C4-2B (cell line): ENCODE measurements around the gene TMEM121.
A peak's percentile ranks its signal among the peaks of the same experiment; 100 is the strongest.

ENCODE experiments used
- H3K27ac ChIP-seq: fragments of 450-650 bp; 2 replicates; pipeline ENCODE4 v1.5.1; 2017
- ZFX ChIP-seq: fragments of 450-650 bp; IDR thresholded peaks from 2 replicates; pipeline ENCODE4 v1.6.1; 2017
- TF ChIP-seq, protein P1 (sequence below): fragments of 450-650 bp; conservative IDR thresholded peaks from 2 replicates; pipeline ENCODE4 v1.5.1; 2017; ENCODE audit warnings: mild to moderate bottlenecking

TMEM121 gene

DNA sequence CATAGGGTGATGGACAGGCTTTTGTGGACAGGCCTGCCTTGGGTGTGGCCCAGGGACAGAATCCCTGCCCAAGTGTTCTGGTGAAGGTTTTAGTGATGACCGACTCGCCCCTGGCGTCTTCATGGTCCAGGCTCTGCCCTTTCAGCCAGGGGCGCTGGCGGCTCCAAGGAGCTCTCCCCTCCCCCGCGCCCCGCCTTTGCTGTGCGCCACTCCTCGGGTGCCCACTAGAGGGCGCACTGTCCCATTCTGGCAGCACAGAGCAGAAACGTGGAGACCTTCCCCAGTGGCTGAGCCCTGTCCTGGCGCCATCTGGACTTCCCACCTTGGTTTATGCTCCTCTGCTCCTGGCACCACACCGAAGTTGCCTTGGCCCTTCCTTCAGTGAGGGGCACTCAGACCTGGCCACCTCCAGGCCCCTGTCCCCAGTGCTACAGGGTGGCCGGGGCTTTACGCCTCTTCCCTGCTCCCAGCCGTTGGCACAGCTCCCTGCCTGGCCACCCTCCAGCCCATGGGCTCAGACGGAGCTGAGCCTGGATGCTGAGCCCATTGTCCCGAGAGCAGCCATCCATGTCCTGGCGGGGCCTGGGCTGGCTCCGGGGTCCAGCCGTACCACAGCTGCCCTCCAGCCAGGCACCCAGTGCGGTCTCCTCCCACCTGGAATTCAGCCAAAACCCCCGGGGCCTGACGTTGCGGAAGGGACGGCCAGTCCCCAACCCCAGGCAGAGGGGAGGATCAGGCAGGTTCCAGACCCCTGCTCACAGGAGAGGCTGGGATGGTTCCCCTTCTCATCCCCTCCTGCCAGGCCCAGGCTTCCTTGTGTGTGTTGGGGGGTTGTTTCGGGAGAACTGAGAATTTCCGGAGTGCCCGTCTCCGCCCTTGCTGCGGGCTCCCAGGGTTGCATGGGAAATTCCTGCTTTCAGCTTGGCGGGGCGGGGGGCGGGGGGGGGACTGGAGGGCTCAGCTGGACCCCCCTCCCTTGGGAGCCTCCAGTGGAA is 45.3 kb upstream of the TMEM121 start:
- H3K27ac ChIP-seq, result peak overlapping the region; percentile 91
- TF ChIP-seq, protein P1, sequence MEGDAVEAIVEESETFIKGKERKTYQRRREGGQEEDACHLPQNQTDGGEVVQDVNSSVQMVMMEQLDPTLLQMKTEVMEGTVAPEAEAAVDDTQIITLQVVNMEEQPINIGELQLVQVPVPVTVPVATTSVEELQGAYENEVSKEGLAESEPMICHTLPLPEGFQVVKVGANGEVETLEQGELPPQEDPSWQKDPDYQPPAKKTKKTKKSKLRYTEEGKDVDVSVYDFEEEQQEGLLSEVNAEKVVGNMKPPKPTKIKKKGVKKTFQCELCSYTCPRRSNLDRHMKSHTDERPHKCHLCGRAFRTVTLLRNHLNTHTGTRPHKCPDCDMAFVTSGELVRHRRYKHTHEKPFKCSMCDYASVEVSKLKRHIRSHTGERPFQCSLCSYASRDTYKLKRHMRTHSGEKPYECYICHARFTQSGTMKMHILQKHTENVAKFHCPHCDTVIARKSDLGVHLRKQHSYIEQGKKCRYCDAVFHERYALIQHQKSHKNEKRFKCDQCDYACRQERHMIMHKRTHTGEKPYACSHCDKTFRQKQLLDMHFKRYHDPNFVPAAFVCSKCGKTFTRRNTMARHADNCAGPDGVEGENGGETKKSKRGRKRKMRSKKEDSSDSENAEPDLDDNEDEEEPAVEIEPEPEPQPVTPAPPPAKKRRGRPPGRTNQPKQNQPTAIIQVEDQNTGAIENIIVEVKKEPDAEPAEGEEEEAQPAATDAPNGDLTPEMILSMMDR, result peak; percentile 99
- no peak for TF ChIP-seq ZFX

DNA sequence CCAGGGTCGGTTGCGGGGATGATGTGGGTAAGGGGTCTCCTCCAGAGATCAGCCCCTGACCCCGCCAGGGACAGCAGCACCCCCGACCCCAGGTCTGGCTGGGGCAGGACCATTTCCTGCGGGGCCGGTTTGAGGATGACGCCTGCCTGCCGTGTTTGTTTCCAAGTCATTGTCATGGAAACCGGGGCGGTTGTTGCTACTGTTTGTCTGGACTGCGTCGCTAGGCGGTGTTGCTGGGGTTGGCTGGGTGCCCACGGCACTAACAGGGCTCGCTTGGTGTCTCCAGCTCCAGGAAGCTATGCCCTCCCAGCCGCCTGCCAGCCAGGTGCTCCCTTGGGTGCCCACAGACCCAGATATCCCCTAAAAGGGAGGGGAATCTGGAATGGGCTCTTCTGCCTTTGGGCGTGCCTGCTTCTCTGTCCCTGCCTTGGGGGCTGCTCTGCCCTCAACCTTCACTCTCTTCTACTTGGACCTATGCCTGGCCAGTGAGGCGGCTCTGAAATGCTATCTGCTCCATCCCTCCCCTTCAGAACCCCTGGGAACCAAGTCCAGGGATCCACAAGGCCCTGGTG is 44.4 kb upstream of the TMEM121 start:
- H3K27ac ChIP-seq, result peak overlapping the region; percentile 91

DNA sequence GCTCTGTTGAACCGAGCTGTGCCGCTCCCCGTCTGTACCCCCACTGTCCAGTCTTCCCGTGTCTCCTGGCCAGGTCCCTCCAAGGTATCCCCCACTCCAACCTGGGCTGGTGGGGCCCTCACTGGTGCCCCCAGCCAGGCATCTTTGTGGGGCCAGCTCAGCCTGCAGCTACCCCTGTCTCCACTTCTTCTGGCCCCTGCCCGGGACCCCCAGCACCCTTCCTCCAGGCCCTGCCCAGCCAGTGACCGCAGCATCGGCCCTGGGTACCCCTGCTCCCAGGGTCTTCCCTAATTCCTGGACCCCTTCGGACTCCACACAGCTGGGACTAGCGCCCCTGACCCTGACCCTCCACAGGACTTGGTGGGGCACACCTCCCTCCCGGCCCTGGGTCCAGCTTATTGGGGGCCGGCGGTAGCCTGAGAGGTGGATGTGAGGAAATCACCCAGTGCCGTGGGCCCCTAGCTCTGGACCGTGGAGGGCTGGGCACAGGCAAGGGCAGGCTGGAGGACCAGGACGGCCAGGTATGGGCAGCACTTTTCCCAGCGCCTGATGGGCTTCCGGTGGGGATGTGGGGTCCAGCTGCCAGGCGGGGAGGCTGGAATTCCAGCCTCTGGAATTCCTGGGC is 43.8 kb upstream of the TMEM121 start:
- peak overlapping the region; percentile 91 for H3K27ac ChIP-seq
- no peak for TF ChIP-seq ZFX
- TF ChIP-seq, protein P1, result no peak

More for the DNA sequence above, 44.4 kb upstream of the TMEM121 start:
- TF ChIP-seq, protein P1, result no peak
- no peak for TF ChIP-seq ZFX

DNA sequence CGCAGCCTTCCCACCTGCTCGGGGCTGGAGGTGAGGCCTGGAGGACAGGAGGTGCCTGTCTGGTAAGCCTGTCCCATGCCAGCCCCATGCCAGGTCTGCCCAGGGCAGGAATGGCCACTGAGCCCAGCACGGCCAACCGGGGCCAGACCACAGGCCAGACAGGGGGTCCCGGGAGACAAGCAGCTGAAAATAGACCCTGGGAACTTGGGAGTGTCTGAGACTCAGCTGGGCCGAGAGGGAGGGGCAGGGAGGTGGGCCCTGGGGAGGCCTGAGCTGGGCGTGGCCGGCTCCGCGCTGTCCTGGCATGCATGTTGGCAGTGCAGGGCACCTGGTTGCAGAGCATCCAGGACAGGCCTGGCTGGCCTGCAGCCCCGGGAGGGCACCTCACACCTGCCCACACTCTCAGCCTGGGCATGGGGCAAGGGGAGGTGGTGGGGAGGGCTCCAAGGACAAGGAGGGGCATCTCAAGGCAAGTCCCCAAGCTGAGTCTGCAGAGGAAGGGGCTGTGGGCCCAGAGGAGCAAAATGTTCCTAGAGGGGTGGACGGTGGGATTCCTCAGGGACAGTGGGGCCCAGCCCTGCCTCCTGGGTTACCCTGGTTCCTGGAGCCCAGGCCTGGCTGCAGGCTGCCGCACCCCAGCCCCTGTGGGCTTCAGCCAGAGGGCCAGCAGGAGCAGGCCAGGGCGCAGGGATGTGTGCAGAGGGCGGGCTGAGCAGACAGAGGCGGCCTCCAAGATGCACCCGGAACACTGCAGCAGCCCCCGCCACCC is 42.9 kb upstream of the TMEM121 start:
- peak overlapping the region; percentile 91 for H3K27ac ChIP-seq
- TF ChIP-seq ZFX, result no peak
- TF ChIP-seq, protein P1, result no peak

DNA sequence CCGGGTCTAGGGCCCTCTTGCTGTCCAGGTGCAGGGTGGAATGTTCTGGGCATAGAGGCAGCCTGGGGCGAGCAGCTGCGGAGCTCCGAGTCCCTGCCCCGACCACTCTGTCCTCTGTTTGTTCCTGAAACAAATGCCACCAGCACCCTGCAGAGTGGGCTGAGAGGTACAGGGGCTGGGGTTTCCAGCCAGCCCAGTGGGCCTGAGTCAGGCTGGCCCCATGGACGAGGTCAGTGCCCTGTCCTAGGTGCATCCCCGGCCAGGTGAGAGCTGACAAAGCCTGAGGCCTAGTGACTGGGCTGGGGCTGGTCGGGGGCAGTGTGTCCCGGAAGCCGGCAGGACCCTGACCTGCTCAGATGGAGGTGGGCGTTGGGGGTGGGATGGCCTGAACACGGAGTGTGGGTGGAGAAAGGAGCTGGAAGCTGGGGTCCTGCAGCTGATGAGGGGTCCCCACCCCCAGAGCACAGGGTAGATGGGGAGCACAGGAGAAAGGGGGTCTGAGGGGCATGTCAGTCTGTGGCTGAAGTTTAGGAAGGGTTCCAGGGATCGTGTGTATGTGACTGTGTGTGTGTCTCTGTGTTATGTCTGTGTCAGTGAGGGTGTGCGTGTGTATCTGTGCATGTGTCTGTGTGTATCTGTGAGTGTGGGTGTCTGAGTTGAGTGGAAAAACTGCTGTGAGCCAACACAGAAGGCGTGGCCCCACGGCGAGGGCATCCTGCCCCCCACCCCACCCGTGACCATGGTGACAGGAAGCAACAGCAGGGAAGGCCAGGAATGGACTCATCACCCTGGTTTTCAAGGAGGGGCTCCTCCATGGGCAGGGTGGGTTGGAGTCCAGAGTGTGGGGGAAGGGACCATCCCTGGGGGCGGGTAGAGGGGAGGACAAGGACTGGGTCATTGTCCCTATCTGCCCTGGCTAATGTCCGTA is 42.0 kb upstream of the TMEM121 start:
- TF ChIP-seq ZFX, result no peak
- TF ChIP-seq, protein P1, result no peak
- H3K27ac ChIP-seq, result peak overlapping the region; percentile 91

DNA sequence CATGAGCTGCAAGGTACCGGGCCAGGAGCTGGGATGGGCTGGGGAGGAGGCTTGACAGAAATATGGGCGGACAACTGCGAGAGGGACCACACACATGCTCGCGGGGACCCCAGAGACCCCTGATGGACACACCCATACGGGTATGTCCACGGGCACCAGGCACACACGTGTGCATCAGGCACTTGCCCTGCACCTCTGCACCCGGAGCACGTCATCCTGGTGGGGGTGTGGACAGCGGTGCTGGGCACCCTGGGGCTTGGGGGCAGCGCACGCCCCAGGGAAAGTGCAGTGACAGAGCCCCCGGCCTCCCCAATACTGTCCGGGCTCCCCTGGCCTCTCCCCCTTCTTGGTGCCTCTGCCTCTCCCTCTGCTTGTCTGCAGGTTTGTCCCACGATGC is 41.4 kb upstream of the TMEM121 start:
- H3K27ac ChIP-seq, result no peak overlapping the region
- TF ChIP-seq ZFX, result no peak
- TF ChIP-seq, protein P1, result no peak
